GM12874 (cell line): ENCODE results near the gene TBX21.
A peak's percentile ranks its signal among the peaks of the same experiment; 100 is the strongest.

ENCODE experiments used
- CTCF ChIP-seq: IDR thresholded peaks from 2 replicates; pipeline ENCODE4 v1.5.1; 2011; ENCODE audit warnings: low read depth, mild to moderate bottlenecking, control low read depth, low read length, moderate library complexity; ENCODE audit not compliant: insufficient read depth

TBX21 gene

DNA sequence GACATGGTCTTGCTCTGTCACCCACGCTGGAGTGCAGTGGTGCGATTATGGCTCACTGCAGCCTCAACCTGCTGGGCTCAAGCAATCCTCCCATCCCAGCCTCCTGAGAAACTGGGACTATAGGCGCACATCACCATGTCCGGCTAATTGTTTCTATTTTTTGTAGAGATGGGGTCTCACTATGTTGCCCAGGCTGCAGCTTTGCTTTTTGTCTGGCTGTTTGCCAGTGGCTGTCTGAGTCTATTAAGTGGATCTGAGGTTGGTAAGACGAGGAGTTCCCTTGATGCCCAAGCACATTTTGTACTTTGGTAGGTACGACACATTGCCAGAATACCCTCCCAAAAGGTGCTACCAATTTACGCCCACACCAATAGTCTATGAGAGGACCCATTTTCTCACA lies 5.1 kb downstream of the TBX21 start:
- TF ChIP-seq CTCF = no peak

DNA sequence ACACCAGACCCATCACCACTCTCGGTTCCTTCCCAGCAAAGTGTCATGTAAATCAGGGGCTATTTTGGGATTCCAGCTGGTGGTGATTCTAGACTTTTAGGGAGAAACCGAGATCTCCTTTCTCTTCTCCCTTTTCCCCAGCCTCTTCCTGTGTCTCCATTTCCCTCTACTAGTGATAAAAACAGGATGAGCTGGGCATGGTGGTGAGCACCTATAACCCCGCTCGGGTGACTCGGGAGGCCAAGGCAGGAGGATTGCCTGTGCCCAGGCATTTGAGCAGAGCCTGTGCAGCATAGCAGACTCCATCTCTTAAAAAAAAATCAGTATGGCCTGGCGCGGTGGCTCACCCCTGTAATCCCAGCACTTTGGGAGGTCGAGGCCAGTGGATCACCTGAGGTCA lies 6.1 kb downstream of the TBX21 start:
- TF ChIP-seq CTCF = no peak

GRCh38 chr17:47741109-47741792 lies 8.2 kb downstream of the TBX21 start:
- TF ChIP-seq CTCF = no peak

- TF ChIP-seq CTCF = no peak
Measured at GRCh38 chr17:47741793-47742145, 8.7 kb downstream of the TBX21 start.

- TF ChIP-seq CTCF = peak; percentile 71
Measured at GRCh38 chr17:47742319-47743181, 9.5 kb downstream of the TBX21 start.

DNA sequence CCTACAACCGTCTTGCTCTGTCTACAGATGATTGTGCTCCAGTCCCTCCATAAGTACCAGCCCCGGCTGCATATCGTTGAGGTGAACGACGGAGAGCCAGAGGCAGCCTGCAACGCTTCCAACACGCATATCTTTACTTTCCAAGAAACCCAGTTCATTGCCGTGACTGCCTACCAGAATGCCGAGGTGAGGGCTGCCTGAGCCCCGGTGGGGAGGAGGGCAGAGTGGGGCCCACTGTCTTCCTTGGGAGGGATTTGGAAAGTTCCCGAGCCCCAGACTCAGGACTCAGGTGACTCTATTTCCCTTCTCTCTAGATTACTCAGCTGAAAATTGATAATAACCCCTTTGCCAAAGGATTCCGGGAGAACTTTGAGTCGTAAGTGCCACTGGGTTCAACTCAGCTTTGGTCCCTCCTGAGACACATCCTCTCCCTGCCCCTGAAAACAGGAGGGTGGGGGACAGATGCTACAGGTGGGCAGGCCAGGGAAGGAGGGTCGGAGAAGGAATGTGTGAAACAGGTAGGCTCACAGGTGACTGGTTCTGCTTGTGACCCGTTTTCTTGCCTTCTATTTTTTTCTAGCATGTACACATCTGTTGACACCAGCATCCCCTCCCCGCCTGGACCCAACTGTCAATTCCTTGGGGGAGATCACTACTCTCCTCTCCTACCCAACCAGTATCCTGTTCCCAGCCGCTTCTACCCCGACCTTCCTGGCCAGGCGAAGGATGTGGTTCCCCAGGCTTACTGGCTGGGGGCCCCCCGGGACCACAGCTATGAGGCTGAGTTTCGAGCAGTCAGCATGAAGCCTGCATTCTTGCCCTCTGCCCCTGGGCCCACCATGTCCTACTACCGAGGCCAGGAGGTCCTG lies 11.4 kb downstream of the TBX21 start:
- no peak for TF ChIP-seq CTCF

GRCh38 chr17:47745037-47745380 lies 12.0 kb downstream of the TBX21 start:
- no peak for TF ChIP-seq CTCF
